Activated CD8-positive, alpha-beta T cell treated with anti-CD3 and anti-CD28 coated beads for 36 hours (primary cell): Measurements from ENCODE around the gene IL31. TPM values are rescaled to one million over a fixed set of nuclear protein-coding genes. Genes with fewer than 3 reads are reported as not detected.
A peak's percentile ranks its signal among the peaks of the same experiment; 100 is the strongest.

Experiments used
- ATAC-seq: fragments of 200-7000 bp; cut with Tn5 transposase; one replicate; pipeline ENCODE4 v1.10.0; 2021; ENCODE audit warnings: mild to moderate bottlenecking, moderate library complexity
- CTCF ChIA-PET: fragments of 350-600 bp; sonication (Branson Sonifier 250); formaldehyde crosslinking; loops from one replicate; lab custom pipeline; 2021; ENCODE audit warnings: antibody characterized with exemption; lab: Charles Lee
- POLR2A ChIA-PET: fragments of 350-600 bp; sonication (Branson Sonifier 250); formaldehyde crosslinking; loops from one replicate; lab custom pipeline; 2021; ENCODE audit warnings: antibody characterized with exemption; lab: Charles Lee
- DNase-seq: peaks from one replicate; pipeline ENCODE4 v3.0.0-alpha.2; 2020
- H3K27ac Mint-ChIP-seq: one replicate; pipeline ENCODE4 v1.8.0; 2021; ENCODE audit warnings: mild to moderate bottlenecking, mixed read lengths
- H3K27me3 Mint-ChIP-seq: one replicate; pipeline ENCODE4 v1.8.0; 2021; ENCODE audit warnings: mixed read lengths
- H3K36me3 Mint-ChIP-seq: one replicate; pipeline ENCODE4 v1.8.0; 2021; ENCODE audit warnings: low read depth, mixed read lengths
- H3K4me1 Mint-ChIP-seq: one replicate; pipeline ENCODE4 v1.8.0; 2021; ENCODE audit warnings: low read depth, mixed read lengths
- H3K4me3 Mint-ChIP-seq: one replicate; pipeline ENCODE4 v1.8.0; 2021; ENCODE audit warnings: mild to moderate bottlenecking, moderate library complexity, mixed read lengths
- H3K9me3 Mint-ChIP-seq: one replicate; pipeline ENCODE4 v1.8.0; 2021; ENCODE audit warnings: mixed read lengths
- intact Hi-C: fragments of 100-400 bp; cut with micrococcal nuclease; formaldehyde crosslinking; loops from one replicate; pipeline ENCODE4 v1.10.0; 2022
- total RNA-seq, 2 experiments: library from RNA; stranded (reverse); gene quantifications; one replicate each; pipeline ENCODE4 v1.2.3, GENCODE V29; 2021
- TF ChIP-seq, protein P1 (sequence below): fragments of 200-600 bp; IDR thresholded peaks from one replicate; pipeline ENCODE4 v1.8.0; 2022; ENCODE audit warnings: antibody characterized with exemption, mild to moderate bottlenecking

Gene IL31
- total RNA-seq, 2 experiments from 2014 or later, result not detected

GRCh38 chr12:122160761-122161160 is 13.3 kb downstream of the IL31 start:
- intact Hi-C loops, result no loop called here
- peaks cover 9% of the 10 kb centered on the region for H3K4me1 Mint-ChIP-seq
- no peak for ATAC-seq
- no peaks in the 10 kb centered on the region for H3K9me3 Mint-ChIP-seq
- no peaks in the 10 kb centered on the region for H3K36me3 Mint-ChIP-seq
- H3K4me3 Mint-ChIP-seq, result no peak overlapping the region
- H3K27ac Mint-ChIP-seq, result no peak overlapping the region
- DNase-seq, result no peak
- ChIA-PET POLR2A (no interaction called here), CTCF (no interaction called here)
- TF ChIP-seq, protein P1, sequence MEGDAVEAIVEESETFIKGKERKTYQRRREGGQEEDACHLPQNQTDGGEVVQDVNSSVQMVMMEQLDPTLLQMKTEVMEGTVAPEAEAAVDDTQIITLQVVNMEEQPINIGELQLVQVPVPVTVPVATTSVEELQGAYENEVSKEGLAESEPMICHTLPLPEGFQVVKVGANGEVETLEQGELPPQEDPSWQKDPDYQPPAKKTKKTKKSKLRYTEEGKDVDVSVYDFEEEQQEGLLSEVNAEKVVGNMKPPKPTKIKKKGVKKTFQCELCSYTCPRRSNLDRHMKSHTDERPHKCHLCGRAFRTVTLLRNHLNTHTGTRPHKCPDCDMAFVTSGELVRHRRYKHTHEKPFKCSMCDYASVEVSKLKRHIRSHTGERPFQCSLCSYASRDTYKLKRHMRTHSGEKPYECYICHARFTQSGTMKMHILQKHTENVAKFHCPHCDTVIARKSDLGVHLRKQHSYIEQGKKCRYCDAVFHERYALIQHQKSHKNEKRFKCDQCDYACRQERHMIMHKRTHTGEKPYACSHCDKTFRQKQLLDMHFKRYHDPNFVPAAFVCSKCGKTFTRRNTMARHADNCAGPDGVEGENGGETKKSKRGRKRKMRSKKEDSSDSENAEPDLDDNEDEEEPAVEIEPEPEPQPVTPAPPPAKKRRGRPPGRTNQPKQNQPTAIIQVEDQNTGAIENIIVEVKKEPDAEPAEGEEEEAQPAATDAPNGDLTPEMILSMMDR, result no peak
- H3K27me3 Mint-ChIP-seq, result no peaks in the 10 kb centered on the region

DNA sequence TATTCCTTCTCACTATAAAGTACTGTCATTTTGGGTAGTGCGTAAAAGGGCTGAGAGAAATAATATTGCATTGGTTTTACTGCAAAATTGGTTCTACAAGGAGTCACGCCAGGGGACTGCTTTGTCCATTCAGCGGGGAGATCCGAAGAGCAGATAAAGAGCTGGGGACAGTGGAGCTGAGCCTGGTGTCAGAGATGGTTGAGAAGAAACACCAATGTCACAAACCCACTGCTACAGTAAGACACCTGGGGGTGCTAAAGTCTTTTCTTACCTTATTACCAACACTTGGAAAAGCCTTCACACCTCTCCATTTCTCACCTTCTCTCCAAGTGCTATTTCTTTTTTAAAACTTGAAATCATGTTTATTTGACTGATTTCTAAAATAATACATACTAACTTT is 14.1 kb downstream of the IL31 start:
- DNase-seq, result no peak

GRCh38 chr12:122158700-122159285 is 15.2 kb downstream of the IL31 start:
- ATAC-seq (no peak), DNase-seq (no peak)
- ChIA-PET CTCF (interaction anchor here (0.8 to 1.1 kb wide), 4 partner anchors 31 to 197 kb away, joined by 3 read pairs; no protein-coding TSS in a partner anchor), POLR2A (no interaction called here)
- H3K27ac Mint-ChIP-seq, result no peak overlapping the region
- H3K4me1 Mint-ChIP-seq, result peaks cover 9% of the 10 kb centered on the region
- H3K27me3 Mint-ChIP-seq, result no peaks in the 10 kb centered on the region
- H3K36me3 Mint-ChIP-seq, result no peaks in the 10 kb centered on the region
- no peak overlapping the region for H3K4me3 Mint-ChIP-seq
- intact Hi-C loops, result loop anchor here (5.0 kb wide), 1 partner anchor 34 kb away; no protein-coding TSS in a partner anchor
- H3K9me3 Mint-ChIP-seq, result no peaks in the 10 kb centered on the region
- TF ChIP-seq, protein P1, result no peak

More for the DNA sequence above, 14.1 kb downstream of the IL31 start:
- ATAC-seq, result peak; percentile 54
- ChIA-PET POLR2A (no interaction called here), CTCF (interaction anchor here (0.8 to 1.1 kb wide), 3 partner anchors 30 to 34 kb away, joined by 3 read pairs; no protein-coding TSS in a partner anchor)
- intact Hi-C loops, result loop anchor here (5.0 kb wide), 1 partner anchor 32 kb away; no protein-coding TSS in a partner anchor
- H3K27me3 Mint-ChIP-seq, result no peaks in the 10 kb centered on the region
- H3K4me3 Mint-ChIP-seq, result no peak overlapping the region
- no peaks in the 10 kb centered on the region for H3K36me3 Mint-ChIP-seq
- H3K9me3 Mint-ChIP-seq, result no peaks in the 10 kb centered on the region
- TF ChIP-seq, protein P1, result peak; percentile 43
- H3K4me1 Mint-ChIP-seq, result peaks cover 9% of the 10 kb centered on the region
- no peak overlapping the region for H3K27ac Mint-ChIP-seq

GRCh38 chr12:122155705-122156104 is 18.3 kb downstream of the IL31 start:
- no peak for ATAC-seq
- POLR2A ChIA-PET, result no interaction called here
- intact Hi-C loops, result loop anchor here (5.0 kb wide), 1 partner anchor 37 kb away; no protein-coding TSS in a partner anchor

GRCh38 chr12:122152754-122153153 is 21.3 kb downstream of the IL31 start:
- Mint-ChIP-seq H3K27me3 (no peaks in the 10 kb centered on the region), H3K4me1 (no peaks in the 10 kb centered on the region), H3K9me3 (no peaks in the 10 kb centered on the region), H3K4me3 (no peak overlapping the region), H3K36me3 (no peaks in the 10 kb centered on the region), H3K27ac (no peak overlapping the region)
- intact Hi-C loops, result no loop called here
- TF ChIP-seq, protein P1, result no peak
- no peak for DNase-seq
- ChIA-PET CTCF (interaction anchor here (1.6 kb wide), 1 partner anchor 99 kb away, joined by 7 read pairs; no protein-coding TSS in a partner anchor), POLR2A (no interaction called here)
- no peak for ATAC-seq

More at GRCh38 chr12:122155705-122156104, 18.3 kb downstream of the IL31 start:
- TF ChIP-seq, protein P1, result no peak
- Mint-ChIP-seq H3K27ac (no peak overlapping the region), H3K27me3 (no peaks in the 10 kb centered on the region), H3K36me3 (no peaks in the 10 kb centered on the region), H3K4me1 (no peaks in the 10 kb centered on the region), H3K4me3 (no peak overlapping the region), H3K9me3 (no peaks in the 10 kb centered on the region)
- no peak for DNase-seq
- CTCF ChIA-PET, result interaction anchor here (1.0 kb wide), 1 partner anchor 33 kb away, joined by 4 read pairs; no protein-coding TSS in a partner anchor
